ENCODE measurements around the gene C6orf52.

DNA sequence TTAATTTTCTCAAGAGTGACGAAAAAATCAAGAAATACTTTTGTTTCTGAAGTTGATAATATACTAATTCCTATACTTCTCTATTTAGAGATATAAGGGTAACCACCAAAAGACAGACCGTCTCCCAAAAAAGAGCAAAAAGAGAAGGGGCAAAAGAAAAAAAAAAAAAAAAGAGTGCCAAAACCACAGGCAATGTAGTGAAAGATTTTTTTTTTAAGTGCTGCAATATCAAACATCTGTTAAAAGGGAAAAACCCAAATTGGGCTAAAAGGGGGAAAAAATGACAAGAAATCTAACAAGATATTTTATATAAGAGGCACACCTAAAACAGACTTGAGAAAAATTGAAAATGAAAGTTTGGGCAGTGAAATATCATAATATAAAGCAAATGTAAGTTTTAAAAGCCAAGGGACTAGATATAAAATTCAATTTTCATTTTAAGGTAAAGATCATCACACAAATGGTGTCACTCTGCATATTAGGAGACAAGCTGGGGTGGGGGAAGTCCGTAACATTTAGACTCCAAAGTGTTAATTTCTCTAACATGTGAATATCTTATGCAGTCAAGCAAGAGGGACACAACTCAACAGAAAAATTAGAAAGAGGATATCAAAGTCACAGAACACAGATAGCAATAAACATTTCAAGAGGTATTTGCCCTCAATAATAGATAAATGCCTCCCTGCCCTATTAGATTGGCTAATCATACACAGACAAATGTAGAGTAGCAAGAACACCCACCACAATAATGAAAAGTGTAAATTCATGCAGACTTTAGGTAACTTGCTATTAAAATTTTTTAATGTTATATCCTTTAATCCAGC lies 9.1 kb downstream of the C6orf52 start:
- TF ChIP-seq EZH2 (IDR thresholded peaks at IDR 0.05) = no peak
- TF ChIP-seq, protein P1, sequence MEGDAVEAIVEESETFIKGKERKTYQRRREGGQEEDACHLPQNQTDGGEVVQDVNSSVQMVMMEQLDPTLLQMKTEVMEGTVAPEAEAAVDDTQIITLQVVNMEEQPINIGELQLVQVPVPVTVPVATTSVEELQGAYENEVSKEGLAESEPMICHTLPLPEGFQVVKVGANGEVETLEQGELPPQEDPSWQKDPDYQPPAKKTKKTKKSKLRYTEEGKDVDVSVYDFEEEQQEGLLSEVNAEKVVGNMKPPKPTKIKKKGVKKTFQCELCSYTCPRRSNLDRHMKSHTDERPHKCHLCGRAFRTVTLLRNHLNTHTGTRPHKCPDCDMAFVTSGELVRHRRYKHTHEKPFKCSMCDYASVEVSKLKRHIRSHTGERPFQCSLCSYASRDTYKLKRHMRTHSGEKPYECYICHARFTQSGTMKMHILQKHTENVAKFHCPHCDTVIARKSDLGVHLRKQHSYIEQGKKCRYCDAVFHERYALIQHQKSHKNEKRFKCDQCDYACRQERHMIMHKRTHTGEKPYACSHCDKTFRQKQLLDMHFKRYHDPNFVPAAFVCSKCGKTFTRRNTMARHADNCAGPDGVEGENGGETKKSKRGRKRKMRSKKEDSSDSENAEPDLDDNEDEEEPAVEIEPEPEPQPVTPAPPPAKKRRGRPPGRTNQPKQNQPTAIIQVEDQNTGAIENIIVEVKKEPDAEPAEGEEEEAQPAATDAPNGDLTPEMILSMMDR (IDR thresholded peaks at IDR 0.05 in 2 of 3, conservative IDR thresholded peaks at IDR 0.05 in 1 of 3; ENCODE audit: borderline replicate concordance in 1 of 3, insufficient read depth in 1 of 3, low read depth in 2 of 3, low read length in 2 of 3) = no peak
- no peak for TF ChIP-seq EGR1 (IDR thresholded peaks at IDR 0.05; ENCODE audit: low read depth)
- TF ChIP-seq, protein P2, sequence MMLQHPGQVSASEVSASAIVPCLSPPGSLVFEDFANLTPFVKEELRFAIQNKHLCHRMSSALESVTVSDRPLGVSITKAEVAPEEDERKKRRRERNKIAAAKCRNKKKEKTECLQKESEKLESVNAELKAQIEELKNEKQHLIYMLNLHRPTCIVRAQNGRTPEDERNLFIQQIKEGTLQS (IDR thresholded peaks at IDR 0.05) = no peak

All from HCT116 (cell line).